Measurements from ENCODE around the gene ACADM. TPM values are rescaled to one million over a fixed set of nuclear protein-coding genes. Genes with fewer than 3 reads are reported as not detected.

The ACADM gene
- total RNA-seq, 1 experiment from 2014 or later, result 48.7 TPM

GRCh38 chr1:75727571-75727970 lies 3.1 kb downstream of the ACADM start:
- Histone ChIP-seq H3K4me1 (ENCODE audit: control insufficient read depth in 1 of 2, insufficient read depth in 2 of 2, low read length in 2 of 2) (peaks cover 12 to 25% of the 10 kb centered on the region in 2 experiments), H3K4me3 (replicated peaks in 1 of 2; ENCODE audit: low read depth in 1 of 2, low read length in 2 of 2) (no peak overlapping the region), H3K9me3 (ENCODE audit: control insufficient read depth in 1 of 2, insufficient read depth in 1 of 2, low read depth in 1 of 2, low read length in 2 of 2) (no peaks in the 10 kb centered on the region), H3K9ac (ENCODE audit: low read length) (no peak overlapping the region), H3K4me2 (ENCODE audit: low read length) (no peak overlapping the region), H3K36me3 (ENCODE audit: control insufficient read depth in 1 of 2, insufficient read depth in 2 of 2, low read length in 2 of 2) (peaks cover 0 to 3% of the 10 kb centered on the region in 2 experiments; a peak in 1 of 4 replicates), H3K27ac (ENCODE audit: low read depth, low read length) (no peak overlapping the region), H3K79me2 (ENCODE audit: insufficient read depth, low read length) (peaks cover 55% of the 10 kb centered on the region), H3K9me2 (ENCODE audit: insufficient read depth) (no peaks in the 10 kb centered on the region), H3K27me3 (ENCODE audit: insufficient read depth, low read length) (no peaks in the 10 kb centered on the region), H4K20me1 (ENCODE audit: insufficient read depth) (no peaks in the 10 kb centered on the region), H2AFZ (ENCODE audit: low read depth, low read length, poor library complexity, severe bottlenecking) (no peak overlapping the region)
- intact Hi-C loops (cut with micrococcal nuclease), result no loop called here
- no peak for DNase-seq (ENCODE audit: low read depth, low spot score)
- no peak for ATAC-seq
- TF ChIP-seq TCF7L2 (IDR thresholded peaks at IDR 0.05; ENCODE audit: borderline replicate concordance, extremely low read depth, insufficient read depth, insufficient read length) (no peak), POLR2AphosphoS5 (IDR thresholded peaks at IDR 0.05; ENCODE audit: low read depth, low read length) (no peak), FOSL1 (IDR thresholded peaks at IDR 0.05; ENCODE audit: low read depth) (no peak), SIN3A (IDR thresholded peaks at IDR 0.05; ENCODE audit: low read depth) (no peak), ZBTB33 (IDR thresholded peaks at IDR 0.05; ENCODE audit: extremely low read depth, insufficient replicate concordance, low read length) (no peak), RAD21 (IDR thresholded peaks at IDR 0.05; ENCODE audit: low read depth) (no peak), ZNF274 (IDR thresholded peaks at IDR 0.05; ENCODE audit: low read depth, low read length) (no peak), ATF3 (IDR thresholded peaks at IDR 0.05) (no peak), ZFX (IDR thresholded peaks at IDR 0.05) (no peak), MAX (IDR thresholded peaks at IDR 0.05) (no peak), POLR2A (IDR thresholded peaks at IDR 0.05; ENCODE audit: borderline replicate concordance, extremely low read depth, insufficient read depth, insufficient read length) (no peak), EGR1 (IDR thresholded peaks at IDR 0.05; ENCODE audit: low read depth) (no peak), CTCF (IDR thresholded peaks at IDR 0.05 in 2 of 3, conservative IDR thresholded peaks at IDR 0.05 in 1 of 3; ENCODE audit: borderline replicate concordance in 1 of 3, insufficient read depth in 1 of 3, low read depth in 2 of 3, low read length in 2 of 3) (no peak)
- ChIA-PET CTCF (no interaction called here), POLR2A (no interaction called here), RAD21 (ENCODE audit: low non-redundant PET in 1 of 2, low total read pairs in 2 of 2, uncharacterized antibody in 2 of 2, unreplicated experiment in 2 of 2) (no interaction called here)
- no TSS peak for BruUV-seq (replicated peaks)

Measured in HCT116 (cell line).